Measurements from ENCODE around the gene BCLAF1.
"Not testable (repeated sequence)": the region's sequence is repeated elsewhere in the genome, so short reads cannot be mapped to it uniquely, and the experiment has no call there.

Gene BCLAF1

DNA sequence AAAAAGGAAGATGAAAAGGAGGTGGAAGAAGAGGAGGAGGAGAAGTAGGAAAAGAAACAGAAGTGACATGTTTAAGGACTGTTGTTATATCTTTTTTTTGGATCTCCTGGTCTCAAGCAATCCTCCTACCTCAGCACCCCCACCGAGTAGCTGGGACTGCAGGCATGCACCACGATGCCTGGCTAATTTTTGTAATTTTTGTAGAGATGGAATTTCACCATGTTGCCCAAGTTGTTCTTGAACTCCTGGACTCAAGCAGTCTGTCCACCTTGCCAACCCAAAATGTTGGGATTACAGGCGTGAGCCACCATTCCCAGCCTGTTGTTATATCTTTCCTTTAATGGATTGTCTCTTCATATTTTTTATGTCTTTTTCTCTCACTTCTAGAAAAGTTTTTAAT lies 19.5 kb upstream of the BCLAF1 start:
- H2BK12ac ChIP-seq (ENCODE audit: low read length) = no peak overlapping the region
- H3K9me3 ChIP-seq (ENCODE audit: insufficient read depth, low read depth, low read length) = no peaks in the 10 kb centered on the region
- no peaks in the 10 kb centered on the region for H3K36me3 ChIP-seq (ENCODE audit: control insufficient read depth in 1 of 2, insufficient read depth in 2 of 2, low read length in 2 of 2)
- WGBS (ENCODE audit: extremely low coverage, insufficient coverage, insufficient read length) = no CpG with 5 or more reads among the region's 3 CpGs
- H3K23ac ChIP-seq (ENCODE audit: low read length) = no peak overlapping the region
- no peak overlapping the region for H3K9ac ChIP-seq (ENCODE audit: low read length)
- no peak overlapping the region for H2AK5ac ChIP-seq (ENCODE audit: low read length)
- H3K79me1 ChIP-seq (ENCODE audit: low read length) = no peaks in the 10 kb centered on the region
- H2AFZ ChIP-seq (ENCODE audit: insufficient read depth, low read length, poor library complexity) = no peak overlapping the region
- DNase-seq = peak; percentile 53 to 78
- no peaks in the 10 kb centered on the region for H3K27me3 ChIP-seq (ENCODE audit: insufficient read depth, low read length)
- no peak overlapping the region for H2BK120ac ChIP-seq (ENCODE audit: insufficient read depth, low read length, poor library complexity)
- no peak overlapping the region for H4K8ac ChIP-seq (ENCODE audit: low read depth, low read length)
- no peak overlapping the region for H4K91ac ChIP-seq (ENCODE audit: low read depth, low read length)
- H3K27ac ChIP-seq (ENCODE audit: low read depth, low read length) = no peak overlapping the region
- no peak overlapping the region for H2BK5ac ChIP-seq (ENCODE audit: low read depth, low read length, poor library complexity)
- no peak overlapping the region for H3K18ac ChIP-seq (ENCODE audit: low read length)
- no peak overlapping the region for H3K4ac ChIP-seq (ENCODE audit: low read depth, low read length)
- H3K79me2 ChIP-seq (ENCODE audit: control insufficient read depth, insufficient read depth, low read length, poor library complexity) = no peaks in the 10 kb centered on the region
- no peak overlapping the region for H3K4me3 ChIP-seq (ENCODE audit: low read depth, low read length)
- no peak overlapping the region for H3K14ac ChIP-seq (ENCODE audit: low read length)
- no peaks in the 10 kb centered on the region for H3K4me1 ChIP-seq (ENCODE audit: control insufficient read depth in 1 of 2, insufficient read depth in 2 of 2, low read length in 2 of 2)
- H4K12ac ChIP-seq (ENCODE audit: low read depth, low read length) = no peak overlapping the region
- H3K4me2 ChIP-seq (ENCODE audit: low read length) = no peak overlapping the region

DNA sequence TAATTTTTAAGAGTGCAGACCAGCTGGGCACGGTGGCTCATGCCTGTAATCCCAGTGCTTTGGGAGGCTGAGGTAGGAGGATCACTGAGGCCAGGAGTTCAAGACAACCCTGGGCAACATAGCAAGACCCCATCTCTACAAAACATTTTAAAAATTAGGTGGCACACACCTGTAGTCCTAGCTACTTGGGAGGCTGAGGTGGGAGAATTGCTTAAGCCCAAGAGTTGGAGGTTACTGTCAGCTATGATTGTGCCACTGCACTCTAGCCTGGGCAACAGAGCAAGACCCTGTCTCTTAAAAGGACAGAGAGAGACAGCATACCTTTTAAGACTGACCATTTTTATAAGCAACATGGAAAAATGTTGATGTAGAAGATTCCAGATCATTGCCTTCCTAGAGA lies 18.8 kb upstream of the BCLAF1 start:
- not testable (repeated sequence) for H3K79me2 ChIP-seq (ENCODE audit: control insufficient read depth, insufficient read depth, low read length, poor library complexity); H3K27me3 ChIP-seq (ENCODE audit: insufficient read depth, low read length); H3K4me3 ChIP-seq (ENCODE audit: low read depth, low read length); H2AK5ac ChIP-seq (ENCODE audit: low read length); H4K8ac ChIP-seq (ENCODE audit: low read depth, low read length); DNase-seq; H3K9ac ChIP-seq (ENCODE audit: low read length); H3K79me1 ChIP-seq (ENCODE audit: low read length); H3K4me2 ChIP-seq (ENCODE audit: low read length); H3K36me3 ChIP-seq (ENCODE audit: control insufficient read depth in 1 of 2, insufficient read depth in 2 of 2, low read length in 2 of 2); H4K12ac ChIP-seq (ENCODE audit: low read depth, low read length); H3K27ac ChIP-seq (ENCODE audit: low read depth, low read length); H2BK5ac ChIP-seq (ENCODE audit: low read depth, low read length, poor library complexity); H2BK12ac ChIP-seq (ENCODE audit: low read length); H3K23ac ChIP-seq (ENCODE audit: low read length); H3K4ac ChIP-seq (ENCODE audit: low read depth, low read length); H2BK120ac ChIP-seq (ENCODE audit: insufficient read depth, low read length, poor library complexity); H2AFZ ChIP-seq (ENCODE audit: insufficient read depth, low read length, poor library complexity); H3K9me3 ChIP-seq (ENCODE audit: insufficient read depth, low read depth, low read length); H3K4me1 ChIP-seq (ENCODE audit: control insufficient read depth in 1 of 2, insufficient read depth in 2 of 2, low read length in 2 of 2); H3K18ac ChIP-seq (ENCODE audit: low read length); H3K14ac ChIP-seq (ENCODE audit: low read length); H4K91ac ChIP-seq (ENCODE audit: low read depth, low read length)
- no CpG with 5 or more reads among the region's 1 CpG for WGBS (ENCODE audit: extremely low coverage, insufficient coverage, insufficient read length)

DNA sequence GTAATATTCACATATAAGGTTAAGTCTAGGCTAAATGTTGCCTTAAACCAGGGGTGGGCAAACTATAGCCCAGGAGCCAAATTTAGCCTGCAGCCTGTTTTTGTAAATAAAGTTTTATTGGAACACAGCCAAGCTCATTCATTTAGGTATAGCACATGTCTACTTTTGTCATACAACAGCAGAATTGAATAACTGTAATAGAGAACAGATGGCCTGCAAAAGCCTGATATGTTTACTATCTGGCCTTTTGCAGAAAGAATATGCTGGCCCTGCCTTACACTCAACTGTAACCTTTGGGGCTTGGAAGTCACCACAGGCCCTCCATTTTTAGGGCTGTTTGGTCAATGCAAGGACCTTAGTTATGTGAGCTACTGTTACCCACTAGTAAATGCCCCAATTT lies 17.7 kb upstream of the BCLAF1 start:
- no peak overlapping the region for H3K4me2 ChIP-seq (ENCODE audit: low read length)
- H2BK120ac ChIP-seq (ENCODE audit: insufficient read depth, low read length, poor library complexity) = no peak overlapping the region
- no peak overlapping the region for H2BK12ac ChIP-seq (ENCODE audit: low read length)

DNA sequence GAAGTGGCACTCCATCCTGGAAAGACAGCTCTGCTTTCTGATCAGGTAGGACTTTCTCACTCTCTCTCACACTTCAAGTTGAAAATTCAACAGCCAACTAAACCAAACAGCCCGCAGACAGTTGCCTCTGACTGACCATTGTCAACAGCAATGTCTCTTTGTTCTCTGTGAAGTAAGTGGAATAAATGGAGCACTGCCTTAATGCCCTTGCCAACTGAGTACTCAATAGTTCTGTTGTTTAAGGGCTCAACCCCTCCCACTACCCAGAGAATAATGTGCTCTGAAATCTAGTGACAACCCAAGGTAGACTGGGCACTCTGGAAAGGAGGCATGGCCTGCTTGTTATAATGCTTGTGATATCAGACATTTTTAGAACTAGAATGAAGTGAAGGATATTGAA lies 16.8 kb upstream of the BCLAF1 start:
- Histone ChIP-seq H2AK5ac (ENCODE audit: low read length) (no peak overlapping the region), H3K23ac (ENCODE audit: low read length) (no peak overlapping the region), H3K79me1 (ENCODE audit: low read length) (no peaks in the 10 kb centered on the region), H3K9me3 (ENCODE audit: insufficient read depth, low read depth, low read length) (no peaks in the 10 kb centered on the region), H3K4ac (ENCODE audit: low read depth, low read length) (no peak overlapping the region), H3K14ac (ENCODE audit: low read length) (no peak overlapping the region), H3K4me1 (ENCODE audit: control insufficient read depth in 1 of 2, insufficient read depth in 2 of 2, low read length in 2 of 2) (no peaks in the 10 kb centered on the region), H4K91ac (ENCODE audit: low read depth, low read length) (no peak overlapping the region), H3K36me3 (ENCODE audit: control insufficient read depth in 1 of 2, insufficient read depth in 2 of 2, low read length in 2 of 2) (no peaks in the 10 kb centered on the region), H3K18ac (ENCODE audit: low read length) (no peak overlapping the region), H3K4me2 (ENCODE audit: low read length) (no peak overlapping the region), H4K12ac (ENCODE audit: low read depth, low read length) (no peak overlapping the region), H4K8ac (ENCODE audit: low read depth, low read length) (no peak overlapping the region), H2BK120ac (ENCODE audit: insufficient read depth, low read length, poor library complexity) (no peak overlapping the region), H2BK12ac (ENCODE audit: low read length) (no peak overlapping the region), H3K9ac (ENCODE audit: low read length) (no peak overlapping the region), H2BK5ac (ENCODE audit: low read depth, low read length, poor library complexity) (no peak overlapping the region), H3K27ac (ENCODE audit: low read depth, low read length) (no peak overlapping the region), H3K4me3 (ENCODE audit: low read depth, low read length) (no peak overlapping the region), H3K27me3 (ENCODE audit: insufficient read depth, low read length) (no peaks in the 10 kb centered on the region), H2AFZ (ENCODE audit: insufficient read depth, low read length, poor library complexity) (no peak overlapping the region), H3K79me2 (ENCODE audit: control insufficient read depth, insufficient read depth, low read length, poor library complexity) (no peaks in the 10 kb centered on the region)
- DNase-seq = no peak
- no CpG with 5 or more reads among the region's 1 CpG for WGBS (ENCODE audit: extremely low coverage, insufficient coverage, insufficient read length)

More for the DNA sequence above, 17.7 kb upstream of the BCLAF1 start:
- Histone ChIP-seq H2BK5ac (ENCODE audit: low read depth, low read length, poor library complexity) (no peak overlapping the region), H3K4ac (ENCODE audit: low read depth, low read length) (no peak overlapping the region), H3K79me1 (ENCODE audit: low read length) (no peaks in the 10 kb centered on the region), H2AFZ (ENCODE audit: insufficient read depth, low read length, poor library complexity) (no peak overlapping the region), H4K8ac (ENCODE audit: low read depth, low read length) (no peak overlapping the region), H3K4me1 (ENCODE audit: control insufficient read depth in 1 of 2, insufficient read depth in 2 of 2, low read length in 2 of 2) (no peaks in the 10 kb centered on the region), H4K91ac (ENCODE audit: low read depth, low read length) (no peak overlapping the region), H3K23ac (ENCODE audit: low read length) (no peak overlapping the region), H3K18ac (ENCODE audit: low read length) (no peak overlapping the region), H3K36me3 (ENCODE audit: control insufficient read depth in 1 of 2, insufficient read depth in 2 of 2, low read length in 2 of 2) (no peaks in the 10 kb centered on the region), H3K27me3 (ENCODE audit: insufficient read depth, low read length) (no peaks in the 10 kb centered on the region), H3K14ac (ENCODE audit: low read length) (no peak overlapping the region), H3K27ac (ENCODE audit: low read depth, low read length) (no peak overlapping the region), H4K12ac (ENCODE audit: low read depth, low read length) (no peak overlapping the region), H3K9ac (ENCODE audit: low read length) (no peak overlapping the region), H3K9me3 (ENCODE audit: insufficient read depth, low read depth, low read length) (no peaks in the 10 kb centered on the region), H3K79me2 (ENCODE audit: control insufficient read depth, insufficient read depth, low read length, poor library complexity) (no peaks in the 10 kb centered on the region), H2AK5ac (ENCODE audit: low read length) (no peak overlapping the region), H3K4me3 (ENCODE audit: low read depth, low read length) (no peak overlapping the region)
- DNase-seq = no peak

DNA sequence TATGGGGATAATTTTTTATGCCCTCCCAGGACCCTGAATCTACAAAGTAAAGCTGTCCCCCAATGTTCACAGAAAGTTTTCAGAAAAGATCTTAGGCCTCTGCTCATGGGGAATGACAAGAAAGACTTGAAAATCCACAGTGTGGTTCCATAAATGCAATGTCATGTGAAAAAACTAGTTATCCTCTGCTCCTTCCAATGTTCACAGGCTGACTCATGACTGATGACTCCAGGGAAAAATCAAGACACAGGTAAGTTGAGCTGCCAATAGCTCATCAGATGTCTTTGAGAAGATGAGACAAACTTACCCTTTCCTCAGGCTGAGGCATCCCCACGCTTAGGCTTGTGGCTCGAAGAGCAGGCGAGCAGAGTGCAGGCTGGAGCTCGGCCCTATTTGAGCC lies 14.8 kb upstream of the BCLAF1 start:
- WGBS (ENCODE audit: extremely low coverage, insufficient coverage, insufficient read length) = no CpG with 5 or more reads among the region's 4 CpGs
- Histone ChIP-seq H3K9ac (ENCODE audit: low read length) (no peak overlapping the region), H3K4me3 (ENCODE audit: low read depth, low read length) (no peak overlapping the region), H3K4me2 (ENCODE audit: low read length) (no peak overlapping the region), H3K14ac (ENCODE audit: low read length) (no peak overlapping the region), H2AFZ (ENCODE audit: insufficient read depth, low read length, poor library complexity) (no peak overlapping the region), H3K9me3 (ENCODE audit: insufficient read depth, low read depth, low read length) (no peaks in the 10 kb centered on the region), H2BK5ac (ENCODE audit: low read depth, low read length, poor library complexity) (no peak overlapping the region), H3K36me3 (ENCODE audit: control insufficient read depth in 1 of 2, insufficient read depth in 2 of 2, low read length in 2 of 2) (no peaks in the 10 kb centered on the region), H2BK12ac (ENCODE audit: low read length) (no peak overlapping the region), H3K27me3 (ENCODE audit: insufficient read depth, low read length) (no peaks in the 10 kb centered on the region), H4K91ac (ENCODE audit: low read depth, low read length) (no peak overlapping the region), H3K79me1 (ENCODE audit: low read length) (no peaks in the 10 kb centered on the region), H2AK5ac (ENCODE audit: low read length) (no peak overlapping the region), H3K23ac (ENCODE audit: low read length) (no peak overlapping the region), H4K8ac (ENCODE audit: low read depth, low read length) (no peak overlapping the region), H3K27ac (ENCODE audit: low read depth, low read length) (no peak overlapping the region), H3K79me2 (ENCODE audit: control insufficient read depth, insufficient read depth, low read length, poor library complexity) (no peaks in the 10 kb centered on the region), H4K12ac (ENCODE audit: low read depth, low read length) (no peak overlapping the region), H3K4ac (ENCODE audit: low read depth, low read length) (no peak overlapping the region), H3K18ac (ENCODE audit: low read length) (no peak overlapping the region), H3K4me1 (ENCODE audit: control insufficient read depth in 1 of 2, insufficient read depth in 2 of 2, low read length in 2 of 2) (no peaks in the 10 kb centered on the region), H2BK120ac (ENCODE audit: insufficient read depth, low read length, poor library complexity) (no peak overlapping the region)
- DNase-seq = no peak
